ENCODE data around the gene TAGLN2. TPM values are rescaled to one million over a fixed set of nuclear protein-coding genes. Genes with fewer than 3 reads are reported as not detected.

TAGLN2 gene
- total RNA-seq, 2 donors from 2014 or later = 97.1 to 386 TPM

DNA sequence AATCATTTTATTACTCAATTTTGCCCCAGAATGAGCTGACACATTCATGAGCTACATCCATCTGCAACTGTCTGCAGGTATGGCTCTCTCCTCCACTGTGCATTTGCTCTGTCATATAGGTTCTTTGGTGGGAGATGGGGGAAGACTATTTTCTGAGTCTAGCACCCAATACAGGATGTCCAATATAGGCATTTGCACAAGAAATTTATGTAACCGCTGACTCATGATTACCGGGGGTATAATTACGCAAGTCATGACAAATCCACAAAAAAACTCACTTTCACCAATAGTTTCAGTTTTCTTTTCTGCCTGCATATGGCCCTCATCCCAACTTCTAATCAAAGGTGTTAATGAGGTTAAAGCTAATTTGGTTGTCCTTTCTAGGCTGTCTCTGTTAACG, 45.3 kb downstream of the TAGLN2 start:
- DNase-seq (ENCODE audit: low spot score) = no peak
- TF ChIP-seq, protein P1, sequence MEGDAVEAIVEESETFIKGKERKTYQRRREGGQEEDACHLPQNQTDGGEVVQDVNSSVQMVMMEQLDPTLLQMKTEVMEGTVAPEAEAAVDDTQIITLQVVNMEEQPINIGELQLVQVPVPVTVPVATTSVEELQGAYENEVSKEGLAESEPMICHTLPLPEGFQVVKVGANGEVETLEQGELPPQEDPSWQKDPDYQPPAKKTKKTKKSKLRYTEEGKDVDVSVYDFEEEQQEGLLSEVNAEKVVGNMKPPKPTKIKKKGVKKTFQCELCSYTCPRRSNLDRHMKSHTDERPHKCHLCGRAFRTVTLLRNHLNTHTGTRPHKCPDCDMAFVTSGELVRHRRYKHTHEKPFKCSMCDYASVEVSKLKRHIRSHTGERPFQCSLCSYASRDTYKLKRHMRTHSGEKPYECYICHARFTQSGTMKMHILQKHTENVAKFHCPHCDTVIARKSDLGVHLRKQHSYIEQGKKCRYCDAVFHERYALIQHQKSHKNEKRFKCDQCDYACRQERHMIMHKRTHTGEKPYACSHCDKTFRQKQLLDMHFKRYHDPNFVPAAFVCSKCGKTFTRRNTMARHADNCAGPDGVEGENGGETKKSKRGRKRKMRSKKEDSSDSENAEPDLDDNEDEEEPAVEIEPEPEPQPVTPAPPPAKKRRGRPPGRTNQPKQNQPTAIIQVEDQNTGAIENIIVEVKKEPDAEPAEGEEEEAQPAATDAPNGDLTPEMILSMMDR (IDR thresholded peaks at IDR 0.05) = no peak
- no peak for TF ChIP-seq POLR2AphosphoS5 (IDR thresholded peaks at IDR 0.05)
- TF ChIP-seq POLR2A (IDR thresholded peaks at IDR 0.05) = no peak

GRCh38 chr1:159879136-159879535, 46.2 kb downstream of the TAGLN2 start:
- no peak for TF ChIP-seq POLR2AphosphoS5 (IDR thresholded peaks at IDR 0.05)
- TF ChIP-seq, protein P1 (IDR thresholded peaks at IDR 0.05) = no peak
- no peak for TF ChIP-seq POLR2A (IDR thresholded peaks at IDR 0.05)
- no peak overlapping the region for H3K4me3 ChIP-seq
- no peaks in the 10 kb centered on the region for H3K9me3 ChIP-seq
- intact Hi-C loops (cut with DNase I) = no loop called here
- no peak for DNase-seq (ENCODE audit: low spot score)
- no peaks in the 10 kb centered on the region for H3K27me3 ChIP-seq (replicated peaks; ENCODE audit: insufficient read depth)
- no peaks in the 10 kb centered on the region for H3K36me3 ChIP-seq
- H3K27ac ChIP-seq = no peak overlapping the region
- no peaks in the 10 kb centered on the region for H3K4me1 ChIP-seq (replicated peaks)
- 78% methylated on average over 3 of the region's 3 CpGs for WGBS

More for the DNA sequence above, 45.3 kb downstream of the TAGLN2 start:
- Histone ChIP-seq H3K4me3 (no peak overlapping the region), H3K36me3 (no peaks in the 10 kb centered on the region), H3K4me1 (replicated peaks) (no peaks in the 10 kb centered on the region), H3K27me3 (replicated peaks; ENCODE audit: insufficient read depth) (no peaks in the 10 kb centered on the region), H3K9me3 (no peaks in the 10 kb centered on the region), H3K27ac (no peak overlapping the region)
- intact Hi-C loops (cut with DNase I) = no loop called here
- WGBS = 84% methylated on average over 4 of the region's 4 CpGs

GRCh38 chr1:159877695-159878444, 47.4 kb downstream of the TAGLN2 start:
- Histone ChIP-seq H3K9me3 (no peaks in the 10 kb centered on the region), H3K36me3 (no peaks in the 10 kb centered on the region), H3K27ac (no peak overlapping the region), H3K4me3 (no peak overlapping the region), H3K27me3 (replicated peaks; ENCODE audit: insufficient read depth) (no peaks in the 10 kb centered on the region), H3K4me1 (replicated peaks) (no peaks in the 10 kb centered on the region)
- intact Hi-C loops (cut with DNase I) = no loop called here
- TF ChIP-seq, protein P1 (IDR thresholded peaks at IDR 0.05) = no peak
- no peak for TF ChIP-seq POLR2A (IDR thresholded peaks at IDR 0.05)
- no peak for TF ChIP-seq POLR2AphosphoS5 (IDR thresholded peaks at IDR 0.05)
- 95% methylated on average over 6 of the region's 6 CpGs for WGBS
- DNase-seq (ENCODE audit: low spot score) = no peak

DNA sequence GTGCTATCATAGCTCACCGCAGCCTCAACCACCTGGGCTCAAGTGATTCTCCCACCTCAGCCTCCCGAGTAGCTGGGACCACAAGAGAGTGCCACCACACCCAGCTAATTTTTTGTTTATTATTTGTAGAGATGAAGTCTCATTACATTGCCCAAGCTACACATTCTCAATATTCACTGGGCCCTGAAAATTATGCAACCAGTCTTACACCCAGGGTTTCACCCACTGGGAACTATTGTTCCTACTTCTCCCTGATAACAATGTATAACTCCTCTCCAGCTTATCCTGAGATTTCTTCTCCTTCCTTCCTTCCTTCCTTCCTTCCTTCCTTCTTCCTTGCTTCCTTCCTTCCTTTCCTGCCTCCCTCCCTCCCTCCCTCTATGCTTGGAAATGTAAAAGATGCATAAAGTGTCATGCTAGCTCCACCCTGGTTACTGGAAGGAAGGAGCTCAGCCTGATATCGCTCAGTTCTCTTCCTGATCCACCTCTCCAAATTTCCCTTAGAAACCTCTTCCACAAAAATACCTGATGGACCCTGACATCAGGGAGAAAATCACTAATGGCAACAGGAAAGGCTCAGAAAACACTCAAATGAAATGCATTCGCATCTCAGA, 51.7 kb downstream of the TAGLN2 start:
- Histone ChIP-seq H3K4me3 (no peak overlapping the region), H3K9me3 (no peaks in the 10 kb centered on the region), H3K27ac (no peak overlapping the region), H3K4me1 (replicated peaks) (no peaks in the 10 kb centered on the region), H3K36me3 (no peaks in the 10 kb centered on the region), H3K27me3 (replicated peaks; ENCODE audit: insufficient read depth) (no peaks in the 10 kb centered on the region)
- TF ChIP-seq, protein P1 (IDR thresholded peaks at IDR 0.05) = no peak
- TF ChIP-seq POLR2AphosphoS5 (IDR thresholded peaks at IDR 0.05) (no peak), POLR2A (IDR thresholded peaks at IDR 0.05) (no peak)
- no peak for DNase-seq (ENCODE audit: low spot score)
- intact Hi-C loops (cut with DNase I) = no loop called here
- 90% methylated on average over 4 of the region's 4 CpGs for WGBS

DNA sequence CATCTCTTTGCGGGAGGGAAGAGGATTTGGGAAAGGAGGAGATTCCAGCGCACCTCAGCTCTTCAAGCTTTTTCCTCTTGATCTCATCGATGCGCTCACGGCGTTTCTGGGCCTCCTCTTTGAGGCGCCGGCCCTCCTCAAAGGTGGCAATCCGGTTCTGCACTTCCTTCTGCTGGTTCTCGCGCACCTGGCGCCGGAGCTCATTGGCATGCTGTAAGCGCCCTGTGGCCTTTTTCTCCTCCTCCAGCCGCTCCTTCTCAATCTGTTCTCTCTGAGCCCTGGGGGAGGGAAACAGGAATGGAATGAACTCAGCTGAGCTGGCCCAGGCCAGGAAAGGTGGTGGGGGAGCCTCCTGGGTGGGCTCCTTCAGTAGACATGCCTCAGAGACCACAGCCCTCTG, 52.4 kb downstream of the TAGLN2 start:
- H3K4me3 ChIP-seq = no peak overlapping the region
- no peak for DNase-seq (ENCODE audit: low spot score)
- no peak overlapping the region for H3K27ac ChIP-seq
- 84% methylated on average over 15 of the region's 15 CpGs for whole genome bisulfite sequencing
- TF ChIP-seq POLR2AphosphoS5 (IDR thresholded peaks at IDR 0.05) (no peak), POLR2A (IDR thresholded peaks at IDR 0.05) (no peak)
- TF ChIP-seq, protein P1 (IDR thresholded peaks at IDR 0.05) = no peak
- H3K36me3 ChIP-seq = no peaks in the 10 kb centered on the region
- H3K4me1 ChIP-seq (replicated peaks) = no peaks in the 10 kb centered on the region
- H3K9me3 ChIP-seq = no peaks in the 10 kb centered on the region
- intact Hi-C loops (cut with DNase I) = no loop called here
- H3K27me3 ChIP-seq (replicated peaks; ENCODE audit: insufficient read depth) = no peaks in the 10 kb centered on the region

Measured in prostate gland (tissue), 2 donors.